NCI-H460 (cell line): ENCODE measurements around the gene PAQR4. TPM values are rescaled to one million over a fixed set of nuclear protein-coding genes. Genes with fewer than 3 reads are reported as not detected.

Source experiments
- DNase-seq: peaks from one replicate; pipeline ENCODE4 v3.0.0-alpha.2; 2016; ENCODE audit warnings: low read depth; ENCODE audit errors: extremely low read depth
- total RNA-seq: library from RNA; depleted of rRNA; stranded (reverse); fragments of >200 nt; shearing (Covaris generic); gene quantifications from 2 replicates; pipeline ENCODE4 v1.2.3, GENCODE V29; 2014

PAQR4 gene
- total RNA-seq, 1 experiment from 2014 or later = 24.4 TPM

DNA sequence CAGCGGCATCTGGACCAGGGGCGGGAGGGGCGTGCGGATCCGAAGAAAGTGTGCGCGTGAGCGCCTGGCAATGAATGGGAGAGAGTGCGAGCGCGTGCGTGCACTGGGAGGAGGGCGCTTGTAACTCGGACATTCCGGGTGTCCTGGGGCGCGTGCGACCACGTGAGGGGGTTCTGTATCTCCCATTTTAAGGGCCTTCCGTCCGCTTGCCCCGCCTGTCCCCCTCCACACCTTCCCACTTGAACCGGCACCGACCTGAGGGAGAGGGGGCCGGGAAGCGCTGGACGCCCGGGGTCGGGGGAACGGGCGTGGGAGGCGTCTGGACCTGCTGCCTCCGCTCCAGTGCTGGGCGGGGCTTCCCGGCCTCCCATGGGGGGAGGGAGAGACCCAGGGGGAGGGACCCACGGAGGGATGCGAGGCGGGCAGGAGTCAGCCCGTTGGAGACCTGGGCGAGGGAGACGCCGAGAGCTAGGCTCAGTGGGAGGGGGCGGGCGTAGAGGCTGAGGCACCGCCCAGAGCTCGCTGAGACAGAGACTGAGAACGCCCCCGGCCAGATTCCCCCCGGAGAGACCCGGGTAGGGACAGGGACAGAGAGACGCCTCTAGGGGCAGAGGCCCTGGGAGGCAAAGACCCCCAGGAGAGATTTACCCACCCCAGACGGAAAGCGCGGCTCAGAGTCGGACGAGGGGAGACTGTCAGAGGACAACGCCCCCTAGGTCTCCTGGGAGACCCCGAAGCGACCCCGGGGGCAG, 5.2 kb upstream of the PAQR4 start, which contains the start of gene KREMEN2:
TSS of gene KREMEN2 (plus strand) at position 553 of the 752 bp plus-strand sequence. CDS start 246 bp downstream, outside the sequence.
- DNase-seq = peak; percentile 52

DNA sequence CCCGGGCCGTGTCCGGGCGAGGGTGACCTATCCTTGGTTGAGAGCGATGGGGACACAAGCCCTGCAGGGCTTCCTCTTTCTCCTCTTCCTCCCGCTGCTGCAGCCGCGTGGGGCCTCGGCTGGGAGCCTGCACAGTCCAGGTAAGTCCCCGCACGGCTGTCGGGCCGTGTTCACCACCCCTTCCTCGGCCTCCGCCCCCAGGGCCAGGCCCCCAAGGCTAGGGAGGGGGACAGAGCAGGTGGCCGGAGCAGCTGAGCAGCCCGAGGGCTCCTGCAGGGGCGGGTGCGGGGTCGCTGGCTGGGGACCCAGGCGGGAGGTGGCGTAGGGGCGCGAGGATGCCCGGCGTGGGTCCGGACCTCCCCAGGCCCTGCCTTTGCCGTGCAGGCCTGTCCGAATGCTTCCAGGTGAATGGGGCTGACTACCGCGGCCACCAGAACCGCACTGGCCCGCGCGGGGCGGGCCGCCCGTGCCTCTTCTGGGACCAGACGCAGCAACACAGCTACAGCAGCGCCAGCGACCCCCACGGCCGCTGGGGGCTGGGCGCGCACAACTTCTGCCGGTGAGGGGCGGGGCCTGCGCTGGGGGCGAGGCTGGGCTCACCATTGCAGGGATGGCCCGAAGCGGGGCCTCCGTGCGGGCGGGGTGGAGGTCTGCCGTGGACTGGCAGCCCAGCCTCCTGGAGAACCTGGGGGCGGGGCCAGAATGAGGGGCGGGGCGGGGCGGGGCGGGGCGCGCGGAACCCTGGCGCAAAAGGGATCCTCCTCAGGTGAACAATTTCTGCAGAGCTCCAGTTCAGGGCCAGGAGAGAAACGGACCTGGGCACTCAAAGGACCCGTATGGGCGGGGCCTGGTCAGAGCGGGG, 4.4 kb upstream of the PAQR4 start:
- DNase-seq = peak; percentile 56

DNA sequence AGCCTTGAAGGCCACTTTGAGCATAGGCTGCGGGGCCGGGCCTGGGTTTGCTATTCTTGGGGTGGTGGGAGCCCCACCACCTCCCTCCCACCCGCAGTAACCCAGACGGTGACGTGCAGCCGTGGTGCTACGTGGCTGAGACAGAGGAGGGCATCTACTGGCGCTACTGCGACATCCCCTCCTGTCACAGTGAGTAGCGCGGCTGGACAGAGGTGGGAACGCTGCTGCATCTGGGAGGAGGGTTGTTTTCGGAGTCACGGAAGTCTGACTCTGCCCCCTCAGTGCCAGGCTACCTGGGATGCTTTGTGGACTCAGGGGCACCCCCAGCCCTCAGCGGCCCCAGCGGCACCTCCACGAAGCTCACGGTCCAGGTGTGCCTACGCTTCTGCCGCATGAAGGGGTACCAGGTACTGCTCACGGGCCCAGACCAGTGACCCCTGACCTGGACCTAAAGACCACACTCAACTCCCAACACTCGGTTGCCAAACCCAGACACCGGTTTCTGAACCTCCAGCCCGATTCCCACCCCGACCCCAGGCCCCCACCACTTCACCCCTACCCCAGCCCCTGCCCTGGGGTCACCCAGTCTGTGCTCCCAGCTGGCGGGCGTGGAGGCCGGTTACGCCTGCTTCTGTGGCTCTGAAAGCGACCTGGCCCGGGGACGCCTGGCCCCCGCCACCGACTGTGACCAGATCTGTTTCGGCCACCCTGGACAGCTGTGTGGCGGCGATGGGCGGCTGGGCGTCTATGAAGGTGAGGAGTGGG, 2.9 kb upstream of the PAQR4 start:
- DNase-seq = no peak

DNA sequence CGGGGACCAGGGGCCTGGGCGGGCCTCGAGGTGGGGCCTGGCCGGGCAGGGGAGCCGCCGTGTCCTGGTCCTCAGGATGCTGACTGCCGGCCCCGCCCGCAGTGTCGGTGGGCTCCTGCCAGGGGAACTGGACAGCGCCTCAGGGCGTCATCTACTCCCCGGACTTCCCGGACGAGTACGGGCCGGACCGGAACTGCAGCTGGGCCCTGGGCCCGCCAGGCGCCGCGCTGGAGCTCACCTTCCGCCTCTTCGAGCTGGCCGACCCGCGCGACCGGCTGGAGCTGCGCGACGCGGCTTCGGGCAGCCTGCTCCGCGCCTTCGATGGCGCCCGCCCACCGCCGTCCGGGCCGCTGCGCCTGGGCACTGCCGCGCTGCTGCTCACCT, 2.3 kb upstream of the PAQR4 start:
- no peak for DNase-seq

DNA sequence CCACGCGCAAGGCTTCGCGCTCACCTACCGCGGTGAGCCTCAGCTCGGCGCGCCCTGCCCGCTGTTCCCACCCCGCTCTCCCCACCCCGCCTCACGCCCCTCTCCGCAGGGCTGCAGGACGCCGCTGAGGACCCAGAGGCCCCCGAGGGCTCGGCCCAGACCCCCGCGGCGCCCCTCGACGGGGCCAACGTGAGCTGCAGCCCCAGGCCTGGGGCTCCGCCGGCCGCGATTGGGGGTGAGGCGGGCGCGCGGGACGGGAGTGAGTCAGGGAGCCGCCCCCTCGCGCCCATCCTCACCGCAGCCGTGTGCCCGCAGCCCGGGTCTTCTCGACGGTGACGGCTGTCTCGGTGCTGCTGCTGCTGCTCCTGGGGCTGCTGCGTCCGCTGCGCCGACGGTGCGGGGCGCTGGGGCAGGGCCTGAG, 1.9 kb upstream of the PAQR4 start:
- DNase-seq = no peak

DNA sequence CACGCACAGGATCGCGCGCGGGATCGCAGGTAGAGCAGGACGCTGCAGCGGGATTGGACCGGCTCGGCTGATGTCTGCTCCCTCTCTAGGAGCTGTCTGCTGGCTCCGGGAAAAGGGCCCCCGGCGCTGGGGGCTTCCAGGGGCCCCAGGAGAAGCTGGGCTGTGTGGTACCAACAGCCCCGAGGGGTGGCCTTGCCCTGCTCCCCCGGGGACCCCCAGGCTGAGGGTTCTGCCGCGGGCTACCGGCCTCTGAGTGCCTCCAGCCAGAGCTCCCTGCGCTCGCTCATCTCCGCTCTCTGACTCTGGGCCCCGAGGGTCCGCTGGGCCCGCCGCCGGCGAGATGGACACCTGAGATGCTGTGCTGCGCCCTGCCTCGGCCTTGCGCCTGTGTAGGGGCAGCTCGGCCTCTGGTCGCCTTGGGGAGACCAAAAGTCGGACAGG, 1.4 kb upstream of the PAQR4 start:
- no peak for DNase-seq

DNA sequence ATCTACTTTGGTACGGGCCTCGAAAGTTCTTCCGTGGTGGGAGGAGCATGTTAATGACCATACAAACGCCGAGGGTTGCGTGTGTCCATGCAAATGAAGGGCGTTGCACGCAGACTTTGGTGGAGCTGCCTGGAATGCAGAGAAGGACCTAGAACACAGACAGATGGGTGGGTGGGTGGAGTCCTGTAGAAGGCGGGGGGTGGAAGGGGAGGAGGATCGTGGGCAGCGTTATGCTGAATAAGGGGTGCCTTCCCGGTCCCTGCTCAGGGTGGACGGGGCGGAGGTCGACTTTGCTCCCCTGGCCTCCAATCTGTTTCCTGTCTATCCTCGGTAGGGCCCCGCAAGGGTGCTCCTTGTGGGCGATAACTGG, 795 bp upstream of the PAQR4 start:
- no peak for DNase-seq

DNA sequence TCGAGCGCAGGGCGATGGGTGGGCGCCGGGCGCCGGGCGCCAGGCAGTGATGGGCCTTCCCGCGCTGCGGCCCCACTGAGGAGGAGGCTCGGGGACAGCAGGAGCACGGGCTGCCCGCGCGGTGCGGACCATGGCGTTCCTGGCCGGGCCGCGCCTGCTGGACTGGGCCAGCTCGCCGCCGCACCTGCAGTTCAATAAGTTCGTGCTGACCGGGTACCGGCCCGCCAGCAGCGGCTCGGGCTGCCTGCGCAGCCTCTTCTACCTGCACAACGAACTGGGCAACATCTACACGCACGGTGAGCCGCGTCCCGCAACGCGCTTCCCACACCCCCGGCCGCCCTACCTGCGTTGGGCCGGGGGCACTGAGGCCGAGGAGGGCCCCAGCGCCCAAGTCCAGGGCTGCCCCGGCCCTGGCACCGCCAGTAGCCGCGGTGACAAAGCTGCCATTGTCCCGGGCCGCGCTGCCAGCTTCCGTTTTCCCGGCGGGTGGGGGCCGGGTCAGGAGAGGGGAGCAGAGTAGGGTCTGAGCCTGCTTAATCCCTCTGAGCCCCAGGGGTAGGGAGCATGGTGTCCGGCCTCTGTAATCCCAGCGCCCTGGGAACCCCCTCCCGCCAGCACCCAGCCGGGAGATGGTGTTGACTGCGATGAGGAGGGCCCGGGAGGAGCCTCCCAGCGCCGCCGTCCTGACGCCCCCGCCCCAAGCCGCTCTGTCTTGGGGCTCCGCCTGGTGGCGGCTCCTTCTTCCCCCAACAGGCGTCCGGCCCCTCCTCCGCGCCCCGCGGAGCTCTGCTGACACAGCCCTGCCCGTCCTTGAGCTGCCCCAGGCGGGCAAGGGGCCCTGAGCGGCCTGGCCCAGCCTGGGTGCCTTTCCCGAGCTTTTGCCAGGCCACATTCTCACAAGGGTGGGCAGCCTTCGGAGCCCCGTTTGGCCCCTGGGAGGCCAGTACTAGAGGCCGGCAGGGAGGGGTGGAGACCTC, 685 bp downstream of the PAQR4 start:
- peak; percentile 61 for DNase-seq

DNA sequence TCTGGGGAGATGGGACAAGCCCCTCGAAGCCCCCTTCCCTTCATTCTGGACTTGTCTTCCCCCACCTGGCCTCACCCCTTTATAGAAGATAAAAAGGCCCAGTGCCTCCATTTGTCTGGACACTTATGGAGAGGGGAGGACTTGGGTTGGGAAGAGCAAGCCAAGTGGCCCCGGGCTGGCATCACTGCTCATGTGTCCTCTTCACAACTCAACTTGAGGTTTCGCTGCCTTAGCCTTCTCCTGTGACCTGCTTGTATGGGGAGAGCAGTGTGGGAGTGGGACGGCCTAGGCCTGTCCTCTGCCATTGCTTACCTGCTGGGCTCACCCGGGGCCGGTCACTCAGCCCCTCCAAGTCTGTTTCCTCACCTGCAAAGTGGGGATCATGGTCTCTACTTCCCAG, 1.4 kb downstream of the PAQR4 start:
- no peak for DNase-seq

DNA sequence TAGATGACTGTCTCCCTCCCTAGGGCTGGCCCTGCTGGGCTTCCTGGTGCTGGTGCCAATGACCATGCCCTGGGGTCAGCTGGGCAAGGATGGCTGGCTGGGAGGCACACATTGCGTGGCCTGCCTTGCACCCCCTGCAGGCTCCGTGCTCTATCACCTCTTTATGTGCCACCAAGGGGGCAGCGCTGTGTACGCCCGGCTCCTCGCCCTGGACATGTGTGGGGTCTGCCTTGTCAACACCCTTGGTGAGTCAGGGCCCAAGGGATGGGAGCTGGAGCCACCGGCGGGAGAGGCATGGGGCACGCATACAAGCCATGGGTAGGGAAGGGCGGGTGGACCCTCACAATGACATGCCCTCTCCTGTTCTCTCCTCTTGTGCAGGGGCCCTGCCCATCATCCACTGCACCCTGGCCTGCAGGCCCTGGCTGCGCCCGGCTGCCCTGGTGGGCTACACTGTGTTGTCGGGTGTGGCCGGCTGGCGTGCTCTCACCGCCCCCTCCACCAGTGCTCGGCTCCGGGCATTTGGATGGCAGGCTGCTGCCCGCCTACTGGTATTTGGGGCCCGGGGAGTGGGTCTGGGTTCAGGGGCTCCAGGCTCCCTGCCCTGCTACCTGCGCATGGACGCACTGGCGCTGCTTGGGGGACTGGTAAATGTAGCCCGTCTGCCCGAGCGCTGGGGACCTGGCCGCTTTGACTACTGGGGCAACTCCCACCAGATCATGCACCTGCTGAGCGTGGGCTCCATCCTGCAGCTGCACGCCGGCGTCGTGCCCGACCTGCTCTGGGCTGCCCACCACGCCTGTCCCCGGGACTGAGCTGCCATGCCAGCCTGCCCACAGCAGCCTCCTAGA, 2.2 kb downstream of the PAQR4 start:
- DNase-seq = no peak

DNA sequence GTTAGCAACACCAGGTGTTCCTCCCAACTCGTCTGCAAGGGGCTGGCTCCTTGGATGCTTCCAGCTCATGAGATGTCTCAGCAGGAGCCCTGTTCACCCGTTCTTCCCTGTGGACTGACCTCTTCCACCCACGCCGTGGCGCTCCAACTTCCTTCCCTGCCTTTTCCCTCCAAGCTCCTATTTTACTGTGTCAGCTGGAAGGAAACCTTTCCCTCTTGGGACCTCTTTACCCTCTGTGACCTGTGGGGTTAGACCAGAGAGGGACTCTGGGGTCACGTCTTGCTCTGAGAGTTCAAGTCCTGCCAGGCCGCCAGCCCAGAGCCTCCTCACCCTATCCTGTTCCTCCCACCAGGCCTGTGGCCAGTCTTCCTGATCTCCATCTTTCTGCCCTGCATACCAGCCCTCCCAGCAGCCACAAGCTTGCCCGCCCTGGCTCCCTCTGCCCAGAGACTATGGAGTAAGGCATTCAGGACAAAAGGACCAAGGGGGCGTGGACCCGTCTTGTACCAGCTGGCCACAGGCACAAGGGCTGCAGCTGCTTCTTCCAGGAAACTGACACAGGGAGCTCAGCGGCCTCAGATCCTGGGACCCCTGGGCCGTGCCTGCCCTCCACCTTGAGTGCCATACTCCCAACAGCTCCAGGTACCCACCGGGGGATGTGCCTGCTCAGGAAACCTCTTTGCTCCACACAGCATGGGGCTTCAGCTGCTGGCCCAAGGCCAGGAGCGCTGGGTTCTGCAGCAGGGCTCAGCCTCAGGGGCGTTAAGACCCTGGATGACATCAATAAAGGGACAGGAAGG, 3.0 kb downstream of the PAQR4 start:
- no peak for DNase-seq

DNA sequence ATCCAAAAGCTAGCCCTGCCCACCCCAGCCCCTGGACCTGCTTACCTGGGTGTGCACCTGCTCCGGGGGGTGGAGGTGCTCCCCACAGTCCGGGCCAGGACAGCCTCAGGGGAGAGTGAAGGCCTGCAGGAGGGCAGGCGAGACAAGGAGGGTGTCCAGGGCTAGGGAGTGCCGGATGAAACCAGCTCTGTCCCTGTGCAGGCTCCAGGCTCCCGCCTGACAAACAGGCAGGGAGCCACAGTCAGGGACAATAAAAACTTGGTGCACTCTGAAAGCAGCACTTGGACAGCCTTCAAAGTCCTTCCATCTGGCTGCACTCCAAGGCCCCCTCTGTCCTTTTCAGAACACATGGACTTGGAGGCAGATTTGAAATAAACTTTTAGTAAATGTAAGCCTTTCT, 3.9 kb downstream of the PAQR4 start:
- no peak for DNase-seq

DNA sequence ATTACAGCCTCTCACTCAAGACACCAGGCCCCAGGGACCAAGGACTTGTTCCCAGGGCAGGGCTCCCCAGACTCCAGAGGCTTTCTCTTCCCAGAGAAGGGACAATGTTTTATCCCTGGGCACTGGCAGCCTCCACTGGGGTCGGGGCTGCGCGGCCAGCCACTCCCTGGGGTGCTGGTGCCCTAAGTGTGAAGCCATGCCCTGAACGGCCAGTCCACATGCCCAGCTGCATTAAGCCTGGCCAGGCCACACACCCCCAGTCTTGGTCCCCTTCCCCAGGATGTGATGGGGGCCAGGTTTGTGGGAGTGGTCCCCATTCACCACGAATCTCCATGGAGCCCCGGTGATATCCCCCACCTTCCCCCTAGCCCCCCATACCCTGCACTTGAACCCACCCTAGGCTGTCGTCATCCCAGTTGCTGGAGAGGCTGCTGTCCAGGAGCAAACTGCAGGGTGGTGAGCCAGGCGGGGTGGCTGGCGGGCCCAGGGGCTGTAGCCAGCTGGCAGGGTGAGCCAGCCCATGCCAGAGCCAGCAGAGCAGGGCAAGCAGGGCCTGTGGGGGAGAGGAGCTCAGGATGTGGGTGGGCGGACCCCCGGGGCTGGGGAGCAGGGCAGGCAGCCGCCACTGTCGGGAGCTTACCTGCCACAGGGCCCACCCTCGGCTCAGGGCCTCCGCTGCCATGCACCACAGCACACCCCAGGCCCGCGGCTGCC, 4.6 kb downstream of the PAQR4 start:
- no peak for DNase-seq

DNA sequence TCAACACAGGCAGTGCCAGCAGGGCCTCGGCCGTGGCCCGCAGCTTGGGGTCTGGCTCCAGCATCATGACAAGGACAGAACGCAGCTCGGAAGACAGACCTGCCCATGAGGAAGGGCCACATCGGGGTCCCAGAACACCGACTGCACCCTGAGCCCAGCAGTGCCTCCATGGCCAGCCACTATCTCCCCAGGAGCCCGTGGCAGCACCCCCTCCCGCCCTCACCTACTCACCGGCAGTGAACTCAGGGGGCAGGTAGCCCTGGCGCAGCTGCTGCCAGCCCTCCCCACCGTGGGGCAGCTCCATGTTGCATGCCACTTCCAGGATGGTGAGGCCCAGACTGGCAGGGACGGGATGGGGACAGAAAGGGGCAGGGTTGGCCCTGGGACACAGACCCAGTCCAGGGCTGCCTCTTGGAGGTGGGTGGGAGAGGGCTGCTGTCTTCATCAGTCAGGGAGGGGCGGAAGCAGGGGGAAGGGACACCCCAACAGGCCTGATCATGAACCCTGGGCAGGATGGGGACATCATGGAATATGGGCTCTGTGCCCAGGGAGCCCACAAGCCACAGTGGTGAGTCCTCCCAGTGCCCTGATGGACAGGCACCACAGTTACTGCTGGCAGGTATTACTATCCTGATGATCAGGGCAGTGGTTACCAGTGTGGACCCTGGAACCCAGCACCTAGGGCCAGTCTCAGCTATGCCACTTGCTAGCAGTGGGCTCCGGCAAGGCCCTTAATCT, 5.3 kb downstream of the PAQR4 start:
- DNase-seq = no peak

DNA sequence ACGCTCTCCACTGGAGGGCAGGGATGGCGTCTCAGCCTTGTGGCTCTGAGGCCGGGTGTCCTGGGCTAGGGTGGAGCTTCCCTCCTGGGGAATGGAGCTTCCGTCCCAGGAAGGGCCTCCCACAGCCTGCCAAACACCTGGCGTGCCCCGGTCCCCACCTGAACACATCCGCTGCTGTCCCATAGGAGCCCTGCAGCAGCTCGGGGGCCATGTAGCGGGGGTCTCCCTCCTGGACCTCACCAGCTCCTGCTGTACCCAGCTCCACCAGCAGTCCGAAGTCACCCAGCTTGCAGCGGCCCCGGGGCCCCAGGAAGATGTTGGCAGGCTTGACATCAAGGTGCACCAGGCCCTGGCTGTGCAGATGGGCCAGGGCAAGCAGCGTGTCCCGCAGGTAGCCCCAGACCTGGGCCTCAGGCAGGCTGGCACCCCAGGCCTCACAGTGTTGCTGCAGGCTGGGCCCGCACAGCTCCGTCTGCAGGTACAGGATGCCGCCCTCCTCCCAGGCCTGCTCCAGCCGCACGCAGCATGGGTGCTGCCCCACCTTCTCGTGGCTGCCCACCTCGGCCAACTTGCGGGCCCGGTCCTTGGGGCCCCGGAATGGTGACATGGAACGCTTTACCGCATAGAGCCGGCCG, 6.1 kb downstream of the PAQR4 start:
- DNase-seq = no peak

DNA sequence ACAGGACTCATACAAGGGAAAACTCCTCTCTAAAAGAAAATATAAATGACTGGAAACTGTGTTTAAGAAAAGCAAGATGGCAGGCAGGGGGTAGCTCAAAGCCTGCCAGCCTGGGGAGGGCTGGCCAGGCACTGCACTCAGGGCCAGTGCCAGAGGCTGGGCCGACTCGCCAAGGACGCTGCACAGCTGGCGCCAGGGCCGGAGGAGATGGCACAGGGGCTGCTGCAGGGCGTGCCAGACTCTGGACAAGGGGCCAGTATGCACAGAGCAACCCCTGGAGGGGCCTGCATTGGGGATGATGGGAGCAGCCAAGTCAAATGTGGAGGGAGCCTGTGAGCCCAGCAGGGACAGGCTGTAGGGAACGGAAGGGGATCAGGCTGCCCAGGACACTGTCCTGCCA, 7.1 kb downstream of the PAQR4 start:
- no peak for DNase-seq
